ENCODE results near the gene CTBS.
"Not testable (repeated sequence)": the region's sequence is repeated elsewhere in the genome, so short reads cannot be mapped to it uniquely, and the experiment has no call there.

Gene CTBS

DNA sequence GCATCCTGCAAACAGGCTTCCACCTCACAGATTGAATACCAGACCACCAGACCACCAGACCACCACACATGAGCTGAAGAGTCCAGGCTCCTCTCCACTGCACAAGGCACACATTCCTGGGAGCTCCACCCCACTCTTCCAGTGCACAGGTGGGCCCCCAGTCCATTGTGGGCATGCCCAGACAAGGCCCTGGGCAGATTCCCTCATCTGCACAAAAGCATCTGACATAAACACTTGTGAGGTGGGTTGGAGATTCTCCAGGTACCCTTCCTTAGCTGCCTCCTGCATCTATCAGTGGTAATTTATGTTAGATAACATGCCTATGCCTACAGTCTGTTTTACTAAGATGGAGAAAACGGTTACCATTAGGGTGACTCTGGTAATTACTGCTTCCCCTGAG lies 11.6 kb upstream of the CTBS start:
- DNase-seq (ENCODE audit: extremely low read depth in 1 of 2, low read depth in 1 of 2): no peak

- no peak for DNase-seq (ENCODE audit: extremely low read depth in 1 of 2, low read depth in 1 of 2)
Observed at GRCh38 chr1:84584126-84584525, 9.9 kb upstream of the CTBS start.

DNA sequence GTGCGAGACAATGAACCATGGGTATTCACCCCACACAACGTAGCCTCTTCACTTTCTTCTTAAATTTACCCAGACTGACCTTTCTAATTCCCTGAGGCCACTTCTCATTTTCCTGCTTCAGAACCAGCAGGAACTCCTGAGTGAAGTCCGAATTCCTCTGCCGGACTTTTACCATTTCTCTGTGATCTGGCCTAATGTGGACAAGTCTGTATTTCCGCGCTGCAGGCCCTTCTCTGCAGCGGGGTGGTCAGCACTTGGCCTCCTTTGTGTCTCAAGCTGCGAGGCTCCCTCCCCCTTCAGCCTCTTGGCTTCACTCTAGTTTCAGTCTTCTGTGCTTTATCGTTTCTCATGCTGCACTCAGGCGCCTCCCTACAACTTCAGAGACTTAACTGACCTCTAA lies 9.4 kb upstream of the CTBS start:
- DNase-seq (ENCODE audit: extremely low read depth in 1 of 2, low read depth in 1 of 2): no peak

- no peak for DNase-seq (ENCODE audit: extremely low read depth in 1 of 2, low read depth in 1 of 2)
Observed at GRCh38 chr1:84582802-84583587, 8.8 kb upstream of the CTBS start.

GRCh38 chr1:84581648-84582047 lies 7.4 kb upstream of the CTBS start:
- no peak for DNase-seq (ENCODE audit: extremely low read depth in 1 of 2, low read depth in 1 of 2)

- no peak for DNase-seq (ENCODE audit: extremely low read depth in 1 of 2, low read depth in 1 of 2)
Observed at GRCh38 chr1:84574936-84575335, 696 bp upstream of the CTBS start.

DNA sequence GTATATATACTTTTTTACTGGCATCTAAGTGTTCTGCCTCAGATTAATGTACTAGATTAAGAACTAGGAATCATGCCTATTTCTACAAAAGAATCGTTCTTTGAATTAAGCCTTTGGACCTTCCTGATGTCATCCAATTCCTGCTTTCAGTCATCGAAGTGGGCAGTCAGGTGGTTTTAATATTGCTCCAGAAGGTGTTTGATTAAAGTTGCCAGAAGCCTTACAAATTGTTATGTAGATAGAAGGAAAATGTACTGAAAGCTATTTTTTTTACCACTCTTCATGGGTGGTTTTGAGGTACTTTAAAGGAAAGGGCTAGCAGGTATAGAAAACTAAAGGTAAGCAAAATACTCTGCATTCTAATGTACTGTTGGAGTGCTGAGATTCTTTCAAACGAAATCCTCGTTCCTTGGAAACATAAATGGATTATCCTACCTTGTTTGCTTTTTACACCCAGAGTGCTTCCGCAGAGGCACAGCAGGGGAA lies 716 bp downstream of the CTBS start:
- DNase-seq (ENCODE audit: extremely low read depth in 1 of 2, low read depth in 1 of 2): no peak

GRCh38 chr1:84571150-84571535 lies 3.1 kb downstream of the CTBS start:
- no peak for DNase-seq (ENCODE audit: extremely low read depth in 1 of 2, low read depth in 1 of 2)

- no peak for DNase-seq (ENCODE audit: extremely low read depth in 1 of 2, low read depth in 1 of 2)
Observed at GRCh38 chr1:84570436-84571149, 3.6 kb downstream of the CTBS start.

GRCh38 chr1:84569216-84569615 lies 5.0 kb downstream of the CTBS start:
- no peak for DNase-seq (ENCODE audit: extremely low read depth in 1 of 2, low read depth in 1 of 2)

DNA sequence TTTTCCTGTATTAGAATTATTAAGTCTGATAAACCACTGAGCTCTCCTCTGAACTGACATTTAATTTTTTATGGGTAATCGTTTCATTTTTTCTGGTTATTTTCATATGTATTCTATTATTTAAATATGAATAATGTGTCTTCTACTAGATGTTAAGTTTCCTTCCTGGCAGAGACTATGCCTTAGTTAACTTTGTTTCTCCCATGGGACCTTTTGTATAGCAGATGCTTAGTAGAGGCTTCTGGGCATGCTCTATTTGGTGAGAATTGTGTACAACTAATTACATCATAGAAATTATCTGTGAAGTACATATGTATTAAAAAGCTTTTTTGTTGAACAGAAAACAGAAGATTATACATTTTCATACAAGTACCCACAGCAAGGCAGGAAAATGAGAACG lies 23.4 kb downstream of the CTBS start:
- DNase-seq (ENCODE audit: extremely low read depth in 1 of 2, low read depth in 1 of 2): no peak

- DNase-seq (ENCODE audit: extremely low read depth in 1 of 2, low read depth in 1 of 2): no peak
Observed at GRCh38 chr1:84541679-84542078, 32.6 kb downstream of the CTBS start.

GRCh38 chr1:84540759-84541158 lies 33.5 kb downstream of the CTBS start:
- no peak for DNase-seq (ENCODE audit: extremely low read depth in 1 of 2, low read depth in 1 of 2)

- DNase-seq (ENCODE audit: extremely low read depth in 1 of 2, low read depth in 1 of 2): no peak
Observed at GRCh38 chr1:84539972-84540371, 34.3 kb downstream of the CTBS start.

- DNase-seq (ENCODE audit: extremely low read depth in 1 of 2, low read depth in 1 of 2): no peak
Observed at GRCh38 chr1:84538599-84538998, 35.6 kb downstream of the CTBS start.

- DNase-seq (ENCODE audit: extremely low read depth in 1 of 2, low read depth in 1 of 2): no peak
Observed at GRCh38 chr1:84525779-84526178, 48.5 kb downstream of the CTBS start.

- no peak for DNase-seq (ENCODE audit: extremely low read depth in 1 of 2, low read depth in 1 of 2)
Observed at GRCh38 chr1:84524590-84524989, 49.6 kb downstream of the CTBS start.

GRCh38 chr1:84510668-84511067 lies 63.6 kb downstream of the CTBS start:
- DNase-seq (ENCODE audit: extremely low read depth in 1 of 2, low read depth in 1 of 2): no peak

- no peak for DNase-seq (ENCODE audit: extremely low read depth in 1 of 2, low read depth in 1 of 2)
Observed at GRCh38 chr1:84510165-84510564, 64.1 kb downstream of the CTBS start.

- no peak for DNase-seq (ENCODE audit: extremely low read depth in 1 of 2, low read depth in 1 of 2)
Observed at GRCh38 chr1:84509029-84509428, 65.2 kb downstream of the CTBS start.

- DNase-seq (ENCODE audit: extremely low read depth in 1 of 2, low read depth in 1 of 2): no peak
Observed at GRCh38 chr1:84508510-84508909, 65.7 kb downstream of the CTBS start.

GRCh38 chr1:84507887-84508286 lies 66.4 kb downstream of the CTBS start:
- not testable (repeated sequence) for DNase-seq (ENCODE audit: extremely low read depth in 1 of 2, low read depth in 1 of 2)

Data from activated CD8-positive, alpha-beta memory T cell treated with anti-CD3 and anti-CD28 coated beads for 1 hour (primary cell).